CD4-positive, alpha-beta T cell treated with Interferon gamma for 1 hour (primary cell): ENCODE results near the gene LMO4.

ENCODE experiments used
- DNase-seq: peaks from one replicate; pipeline ENCODE4 v3.0.0-alpha.2; 2020

LMO4 gene

DNA sequence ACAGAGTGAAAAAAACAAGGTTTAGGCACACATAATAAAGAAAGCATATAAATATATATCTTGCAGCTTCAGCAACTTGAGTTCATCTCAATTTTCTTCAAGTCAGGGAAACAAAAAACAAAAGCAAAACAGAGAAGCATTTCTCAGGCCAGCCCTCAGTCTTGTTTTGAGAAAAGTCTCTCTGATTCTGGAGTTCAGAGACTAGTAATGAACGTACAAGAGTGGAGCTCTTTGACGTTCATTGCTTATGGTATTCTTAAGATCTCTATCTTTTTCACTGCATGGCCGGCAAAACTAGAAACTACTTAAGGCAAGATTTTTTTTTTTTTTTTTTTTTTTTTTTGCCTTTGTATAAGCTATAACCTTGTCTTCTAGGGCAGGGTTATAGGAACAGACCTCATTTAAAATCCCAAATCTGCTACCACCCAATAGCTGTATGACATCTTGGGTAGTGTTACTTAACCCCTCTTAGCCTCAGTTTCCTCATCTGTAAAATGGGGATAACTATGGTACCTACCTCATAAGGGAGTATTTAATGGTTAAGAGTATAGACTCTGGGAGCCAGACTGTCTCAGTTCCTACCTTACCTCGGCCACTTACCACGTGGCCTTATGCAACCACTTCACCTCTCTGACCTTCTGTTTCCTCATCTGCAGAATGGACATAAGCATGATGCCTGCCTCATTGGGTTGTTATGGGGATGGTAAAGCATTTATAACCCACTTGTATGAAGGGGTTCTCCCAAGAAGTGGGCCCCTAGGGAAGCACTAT is 33.6 kb downstream of the LMO4 start:
- no peak for DNase-seq

GRCh38 chr1:87362834-87363426 is 34.2 kb downstream of the LMO4 start:
- DNase-seq: no peak

DNA sequence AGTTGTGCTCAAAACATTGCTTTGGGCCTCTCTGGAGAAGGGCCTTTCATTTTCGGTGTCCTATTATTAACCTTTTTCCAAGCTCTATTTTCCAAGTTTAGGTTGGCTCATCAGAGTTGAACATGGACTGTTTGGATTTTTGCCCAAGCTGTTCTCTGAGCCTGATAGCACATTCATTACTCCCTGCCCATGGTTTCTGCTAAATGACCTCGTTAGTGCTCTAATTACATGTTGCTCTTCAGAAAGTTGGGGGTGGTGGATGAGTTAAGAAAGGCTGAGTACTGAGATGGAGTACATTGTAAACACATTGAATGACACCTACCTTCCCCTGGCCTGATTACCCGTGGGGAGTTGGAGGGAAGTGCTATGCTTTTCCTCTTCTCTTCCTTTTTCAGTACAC is 38.9 kb downstream of the LMO4 start:
- DNase-seq: no peak

DNA sequence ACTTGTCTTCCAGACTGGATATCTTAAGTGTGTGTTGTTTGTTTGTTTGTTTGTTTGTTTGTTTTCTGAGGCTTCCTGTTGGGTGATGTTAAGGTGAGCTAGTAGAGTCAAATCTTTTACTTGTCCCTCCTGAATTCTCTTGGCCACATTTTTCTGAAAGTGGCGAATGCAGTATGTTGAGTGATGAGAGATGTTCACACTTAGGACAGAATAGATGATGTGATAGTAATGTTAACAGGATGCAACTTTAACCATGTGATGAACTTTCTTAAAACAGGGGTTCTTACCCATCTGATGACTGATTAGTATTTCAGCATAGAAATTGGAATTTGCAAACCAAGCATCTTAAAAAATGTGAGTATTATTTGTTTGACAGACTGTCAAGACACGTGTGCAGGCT is 40.2 kb downstream of the LMO4 start:
- DNase-seq: no peak

DNA sequence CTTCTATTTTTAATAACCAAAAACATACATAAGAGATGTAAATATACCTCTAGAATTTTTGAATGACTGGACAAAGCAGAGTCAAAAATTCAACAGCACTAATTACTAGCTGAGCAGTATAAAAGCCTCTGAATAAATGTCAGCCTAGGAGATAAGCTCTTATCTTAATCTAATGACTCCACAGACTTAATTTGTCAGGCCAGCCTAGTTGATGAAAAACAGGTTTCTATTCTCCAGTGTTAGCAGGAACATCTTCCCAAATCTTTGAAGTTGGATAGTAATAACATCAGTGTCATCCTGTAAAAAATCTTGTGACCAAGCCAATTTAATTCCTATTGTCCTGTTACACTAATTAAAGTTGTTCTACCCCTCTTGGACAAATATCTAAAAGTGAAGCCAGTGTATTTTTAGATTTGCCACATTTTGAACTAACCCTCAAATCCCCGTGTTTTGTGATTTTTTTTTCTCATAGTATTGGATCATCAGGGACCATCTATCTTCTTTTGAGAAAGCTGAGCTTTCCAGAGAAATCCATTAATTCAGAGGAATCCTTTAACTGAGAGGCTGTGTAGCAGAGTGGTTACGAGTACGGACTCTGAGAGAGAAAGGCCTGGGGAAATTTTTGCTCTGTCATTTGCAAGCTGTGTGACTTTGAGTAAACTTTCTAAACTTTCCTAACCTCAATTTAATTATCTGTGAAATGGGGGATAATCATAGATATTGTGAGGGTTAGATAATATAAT is 41.2 kb downstream of the LMO4 start:
- DNase-seq: no peak

DNA sequence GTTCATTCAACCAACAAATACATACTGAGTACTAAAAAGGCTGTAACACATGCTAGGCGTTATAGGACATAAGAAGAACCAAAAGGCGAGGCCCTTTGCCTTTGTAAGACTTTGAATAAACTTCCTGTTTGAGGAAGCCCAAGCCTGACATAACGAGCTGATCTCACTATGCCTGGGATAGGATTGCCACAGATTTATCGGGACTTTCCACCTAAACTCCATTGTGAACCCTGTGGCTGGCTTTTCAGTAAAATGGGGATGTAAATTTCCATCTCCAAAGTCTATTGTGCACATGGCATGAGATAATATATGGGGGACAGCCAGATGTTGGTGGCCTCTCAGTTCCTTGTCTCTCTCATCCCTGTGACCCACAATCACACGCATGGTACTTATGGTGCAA is 41.9 kb downstream of the LMO4 start:
- no peak for DNase-seq

GRCh38 chr1:87379306-87379705 is 50.6 kb downstream of the LMO4 start:
- DNase-seq: no peak

DNA sequence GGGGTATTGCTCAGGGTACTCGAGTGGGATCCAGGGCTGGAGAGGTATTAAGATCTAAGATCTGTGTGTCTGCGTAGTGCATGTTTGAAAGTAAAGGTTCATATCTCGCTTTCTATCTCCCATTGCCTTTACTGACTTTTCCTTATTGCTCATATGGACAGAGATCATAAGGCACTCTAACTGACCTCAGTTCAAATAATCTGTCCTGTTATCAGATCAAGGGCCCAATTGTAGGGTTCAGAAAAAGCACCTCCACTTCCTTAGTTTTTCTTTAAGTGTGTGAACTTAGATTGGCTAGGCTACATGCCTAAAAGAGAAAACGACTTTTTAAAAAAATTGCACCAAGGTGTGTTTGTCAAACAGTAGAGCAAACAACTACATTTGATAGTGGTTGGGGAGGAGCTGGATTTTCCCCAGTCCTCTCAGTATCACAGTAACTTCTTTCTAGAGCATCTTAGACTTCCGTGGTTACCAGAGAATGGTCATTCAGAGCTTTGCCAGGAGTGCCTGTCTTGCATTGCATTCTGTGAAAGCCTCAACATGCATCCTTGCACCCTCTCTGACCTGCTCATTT is 57.6 kb downstream of the LMO4 start:
- no peak for DNase-seq

DNA sequence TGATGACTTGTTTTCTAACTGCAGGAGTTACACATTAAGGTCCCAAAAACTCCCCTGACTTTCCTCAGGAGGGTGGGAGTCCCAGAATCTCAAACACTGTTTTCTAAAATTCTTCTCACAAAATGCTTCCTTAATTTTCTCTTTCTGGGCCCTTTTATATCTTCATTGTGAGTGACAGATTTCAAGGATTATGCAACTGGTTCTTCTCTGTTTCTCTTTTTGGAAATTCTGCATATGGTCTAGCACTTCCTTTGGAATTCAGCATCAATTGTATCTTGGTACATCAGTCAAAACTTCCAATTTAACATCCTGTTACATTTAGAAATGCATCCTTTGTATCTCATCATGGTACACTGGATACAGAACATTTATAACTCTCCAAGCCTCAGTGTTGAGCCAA is 59.7 kb downstream of the LMO4 start:
- DNase-seq: no peak

- no peak for DNase-seq
Observed at GRCh38 chr1:87389011-87389410, 60.3 kb downstream of the LMO4 start.

DNA sequence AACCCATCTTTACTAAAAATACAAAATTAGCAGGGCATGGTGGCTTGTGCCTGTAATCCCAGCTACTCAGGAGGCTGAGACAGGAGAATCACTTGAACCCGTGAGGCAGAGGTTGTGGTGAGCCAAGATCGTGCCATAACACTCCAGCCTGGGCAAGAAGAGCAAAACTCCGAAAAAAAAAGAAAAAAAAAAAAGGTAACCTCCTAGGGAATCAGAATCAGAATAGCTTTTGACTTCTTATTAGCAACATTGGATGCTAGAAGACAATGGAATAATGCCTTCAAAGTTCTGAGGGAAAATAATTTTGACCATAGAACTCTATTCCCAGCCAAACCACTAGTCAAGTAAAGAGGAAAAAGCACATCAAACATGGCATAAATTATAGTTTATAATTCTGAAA is 60.9 kb downstream of the LMO4 start:
- DNase-seq: no peak

- DNase-seq: no peak
Observed at GRCh38 chr1:87392248-87393192, 63.8 kb downstream of the LMO4 start.

- no peak for DNase-seq
Observed at GRCh38 chr1:87393445-87394085, 64.9 kb downstream of the LMO4 start.

DNA sequence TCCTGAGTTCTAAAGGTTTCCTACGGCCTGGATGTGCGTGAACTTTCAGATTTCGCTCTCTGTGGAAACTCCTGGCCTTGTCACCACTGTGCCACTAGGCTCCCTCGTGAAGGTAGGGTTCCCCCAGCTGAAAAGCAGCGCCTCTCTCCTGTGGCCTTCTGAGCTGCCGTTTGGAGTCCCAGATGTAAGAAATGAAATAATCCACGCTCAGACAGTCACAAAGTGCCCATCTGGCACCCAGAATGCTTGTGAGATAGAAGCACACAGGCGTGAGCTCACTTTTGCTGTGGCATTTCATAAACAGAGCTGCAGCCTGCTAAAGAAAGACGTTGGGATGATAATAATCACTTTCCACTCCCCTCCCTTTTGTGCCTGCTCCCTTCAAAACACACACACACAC is 65.8 kb downstream of the LMO4 start:
- no peak for DNase-seq

- DNase-seq: no peak
Observed at GRCh38 chr1:87394982-87395381, 66.3 kb downstream of the LMO4 start.
